Esophagus mucosa (tissue), 1 donor: ENCODE results near the gene NEDD4. TPM values are rescaled to one million over a fixed set of nuclear protein-coding genes. Genes with fewer than 3 reads are reported as not detected.
"Not testable (repeated sequence)": the region's sequence is repeated elsewhere in the genome, so short reads cannot be mapped to it uniquely, and the experiment has no call there.

Experiments
- ATAC-seq: fragments of 200-7000 bp; cut with Tn5 transposase; one replicate; pipeline ENCODE4 v1.9.1; 2020
- total RNA-seq: library from RNA; stranded (reverse); gene quantifications from one replicate; pipeline ENCODE4 v1.2.4, GENCODE V29; 2023
- donor health status: DM: yes; HTN: yes; CAD: no.

The NEDD4 gene
- total RNA-seq, 1 donor from 2014 or later, result 9.3 TPM

DNA sequence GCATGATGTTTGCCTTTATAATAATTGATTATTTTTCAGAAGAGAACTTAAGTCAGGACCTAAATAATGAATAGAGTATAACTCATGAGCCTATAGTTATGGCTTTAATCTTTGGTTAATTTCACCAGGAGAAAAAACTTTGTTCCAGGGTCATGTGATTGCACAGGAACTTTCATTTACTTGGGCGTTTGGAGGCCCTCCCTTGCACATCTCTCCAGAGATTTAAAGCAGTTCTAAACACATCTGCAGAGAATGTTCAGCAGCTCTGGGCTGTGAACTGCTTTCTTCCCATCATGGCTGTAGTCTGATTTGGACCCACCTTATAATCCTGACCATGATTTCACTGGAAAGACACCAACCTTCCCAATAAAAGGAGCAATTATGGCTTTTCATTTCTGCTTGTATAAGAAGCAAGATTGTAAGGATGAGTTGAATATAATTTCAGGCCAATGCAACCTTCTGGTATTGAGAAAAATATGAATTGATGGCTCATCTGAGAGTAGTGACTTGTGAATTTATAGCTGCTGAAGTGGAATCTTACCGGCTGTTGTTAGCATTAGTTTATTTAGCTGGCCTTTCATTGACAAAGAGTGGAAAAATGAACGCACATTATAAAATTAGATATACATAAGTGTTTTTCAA, 169.6 kb downstream of the NEDD4 start:
- no peak for ATAC-seq

DNA sequence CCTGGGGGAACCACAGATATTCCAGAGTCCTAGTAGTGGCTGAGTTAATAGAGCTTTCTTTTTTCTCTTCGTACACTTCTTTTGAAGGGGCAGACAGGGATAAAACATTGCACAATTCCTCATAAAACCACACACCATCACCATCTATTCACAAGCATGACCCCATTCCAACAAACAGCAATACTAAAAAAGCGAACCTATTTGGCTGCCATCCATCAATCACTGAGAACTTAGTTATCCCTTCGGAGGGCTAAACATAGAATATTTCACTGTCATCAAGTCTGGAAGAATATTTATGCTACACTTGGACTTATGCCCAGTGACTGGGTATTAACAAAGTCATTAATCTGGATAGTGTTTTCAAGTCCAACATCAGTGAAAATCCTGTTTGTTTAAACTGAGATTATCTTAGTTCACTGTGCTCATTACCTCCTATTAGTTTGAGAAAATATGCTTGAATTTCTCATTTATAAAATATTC, 170.2 kb downstream of the NEDD4 start:
- ATAC-seq, result no peak

DNA sequence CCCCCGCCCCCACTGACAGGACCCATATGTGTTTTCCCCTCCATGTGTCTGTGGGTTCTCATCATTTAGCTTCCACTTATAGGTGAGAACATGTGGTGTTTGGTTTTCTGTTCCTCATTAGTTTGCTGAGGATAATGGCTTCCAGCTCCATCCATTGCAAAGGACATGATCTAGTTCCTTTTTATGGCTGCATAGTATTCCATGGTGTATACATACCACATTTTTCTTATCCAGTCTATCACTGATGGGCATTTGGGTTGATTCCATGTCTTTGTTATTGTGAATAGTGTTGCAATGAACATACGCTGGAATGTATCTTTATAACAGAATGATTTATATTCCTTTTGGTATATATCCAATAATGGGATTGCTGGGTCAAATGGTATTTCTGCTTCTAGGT, 171.7 kb downstream of the NEDD4 start:
- not testable (repeated sequence) for ATAC-seq

DNA sequence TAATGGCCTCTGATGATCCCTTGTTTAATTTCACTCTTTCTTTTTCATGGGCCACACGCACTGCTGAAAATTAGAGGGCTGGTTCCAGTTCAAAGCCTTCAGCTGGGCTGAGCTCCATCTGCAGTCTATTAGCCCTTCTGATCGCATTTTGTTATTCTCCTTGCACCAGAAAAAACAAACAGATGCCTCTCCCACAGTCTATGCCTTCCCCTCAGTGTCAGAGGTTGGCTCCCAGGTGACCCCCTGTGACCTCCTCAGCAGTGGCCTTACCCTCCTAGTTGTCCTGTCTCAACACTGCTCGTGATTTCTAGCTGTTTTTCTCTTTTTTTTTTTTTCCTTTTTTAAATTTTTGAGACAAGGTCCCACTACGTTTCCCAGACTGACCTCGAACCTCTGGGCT, 173.4 kb downstream of the NEDD4 start:
- ATAC-seq, result no peak

DNA sequence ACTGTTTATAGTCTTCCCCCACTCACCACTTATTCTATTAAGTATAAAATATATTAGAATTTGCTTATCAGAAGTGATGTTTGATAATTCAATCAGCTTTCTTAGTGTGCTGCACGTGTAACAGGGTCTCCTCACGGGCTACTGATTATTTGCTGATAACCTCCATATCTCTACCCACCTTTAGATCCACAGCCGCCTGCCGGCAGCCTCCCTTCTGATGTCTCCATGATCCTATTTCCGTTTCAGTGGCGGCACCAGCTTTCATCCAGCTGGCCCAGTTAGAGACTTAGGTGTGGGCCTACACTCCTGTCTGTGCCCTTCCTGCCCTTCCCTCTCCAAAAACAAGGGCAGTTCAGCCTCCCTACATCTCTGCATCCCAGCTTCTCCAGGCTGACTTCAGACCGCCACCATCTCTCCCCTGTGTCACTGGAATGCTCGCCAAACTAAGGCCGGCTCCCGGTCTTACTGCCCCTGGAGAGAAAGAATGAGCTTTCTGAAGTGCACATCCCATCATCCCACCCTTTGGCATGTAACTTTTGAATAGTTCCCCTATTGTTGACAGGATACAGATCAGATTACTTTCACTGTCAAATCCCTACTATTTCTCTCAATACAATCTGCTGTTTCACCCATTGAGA, 173.9 kb downstream of the NEDD4 start:
- ATAC-seq, result no peak

DNA sequence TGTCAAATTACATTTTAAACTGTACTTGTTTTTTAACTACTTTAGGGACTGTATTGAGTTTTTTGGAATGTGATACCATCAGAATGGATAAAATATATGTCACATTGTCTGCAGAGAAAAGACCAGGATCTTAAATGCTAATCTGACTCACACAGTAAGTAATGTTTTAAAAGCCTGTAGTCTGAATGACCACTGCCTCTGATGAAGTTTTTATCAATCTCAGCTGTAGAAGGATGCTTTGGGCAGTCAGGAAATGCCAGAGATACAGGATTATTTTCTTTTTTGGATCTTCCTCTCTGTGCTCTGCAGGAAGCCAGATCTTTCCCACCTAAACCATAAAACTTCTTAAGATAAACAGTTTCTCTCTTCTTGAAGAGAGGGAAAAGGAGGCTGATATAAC, 177.4 kb downstream of the NEDD4 start:
- ATAC-seq, result no peak

DNA sequence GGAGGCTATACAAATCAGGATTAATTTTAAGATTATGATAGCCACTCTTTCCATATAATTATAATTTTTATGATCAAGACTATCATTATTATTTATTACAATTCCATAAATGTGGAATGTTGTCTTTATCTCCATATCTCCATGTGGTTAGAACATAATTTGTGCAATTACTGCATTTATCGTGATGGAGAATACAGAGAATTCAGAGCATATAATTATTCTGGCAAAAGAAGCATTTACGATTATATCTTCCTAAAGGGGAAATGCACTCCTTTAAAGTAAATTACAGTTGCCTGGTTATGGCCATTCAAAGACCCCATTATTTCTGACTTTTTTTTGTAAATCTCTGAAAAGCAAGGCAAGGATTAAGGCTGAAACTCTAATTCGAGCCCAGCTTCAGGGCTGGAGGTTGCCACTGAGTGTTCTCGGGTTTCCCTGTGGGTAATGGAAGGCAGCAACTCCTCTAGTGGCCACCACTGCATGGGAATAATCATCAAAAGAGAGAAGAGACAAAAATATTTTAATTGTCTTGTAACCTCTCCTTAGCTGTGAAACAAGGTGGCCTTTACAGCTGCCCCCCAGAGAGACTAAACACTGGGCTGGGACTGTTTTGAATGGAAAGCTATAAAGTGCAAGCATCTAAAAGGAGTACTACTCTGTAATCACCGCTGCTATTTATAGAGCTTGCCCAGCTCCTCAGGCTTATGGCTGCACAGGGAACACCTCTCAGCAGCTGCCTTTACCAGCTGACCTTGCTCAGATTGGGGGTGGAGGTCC, 190.6 kb downstream of the NEDD4 start:
- no peak for ATAC-seq

DNA sequence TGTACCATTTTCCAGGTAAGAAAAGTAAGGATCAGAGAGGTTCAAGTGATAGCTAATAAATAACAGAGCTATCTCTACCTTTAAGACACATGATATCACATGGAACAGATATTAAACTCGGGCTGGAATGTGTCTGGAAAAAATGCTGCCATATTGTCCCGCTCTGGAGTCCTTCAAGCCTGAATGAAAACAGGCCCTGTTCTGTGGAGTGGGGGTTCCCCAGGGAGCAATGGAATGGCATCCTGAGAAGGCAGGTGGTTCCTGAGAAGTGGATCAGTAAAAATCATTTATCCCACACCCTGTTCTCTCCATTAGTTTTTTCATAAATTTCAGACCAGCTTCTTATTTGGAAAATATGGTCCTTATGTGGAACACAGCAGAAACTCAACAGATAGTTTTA, 193.2 kb downstream of the NEDD4 start:
- no peak for ATAC-seq

DNA sequence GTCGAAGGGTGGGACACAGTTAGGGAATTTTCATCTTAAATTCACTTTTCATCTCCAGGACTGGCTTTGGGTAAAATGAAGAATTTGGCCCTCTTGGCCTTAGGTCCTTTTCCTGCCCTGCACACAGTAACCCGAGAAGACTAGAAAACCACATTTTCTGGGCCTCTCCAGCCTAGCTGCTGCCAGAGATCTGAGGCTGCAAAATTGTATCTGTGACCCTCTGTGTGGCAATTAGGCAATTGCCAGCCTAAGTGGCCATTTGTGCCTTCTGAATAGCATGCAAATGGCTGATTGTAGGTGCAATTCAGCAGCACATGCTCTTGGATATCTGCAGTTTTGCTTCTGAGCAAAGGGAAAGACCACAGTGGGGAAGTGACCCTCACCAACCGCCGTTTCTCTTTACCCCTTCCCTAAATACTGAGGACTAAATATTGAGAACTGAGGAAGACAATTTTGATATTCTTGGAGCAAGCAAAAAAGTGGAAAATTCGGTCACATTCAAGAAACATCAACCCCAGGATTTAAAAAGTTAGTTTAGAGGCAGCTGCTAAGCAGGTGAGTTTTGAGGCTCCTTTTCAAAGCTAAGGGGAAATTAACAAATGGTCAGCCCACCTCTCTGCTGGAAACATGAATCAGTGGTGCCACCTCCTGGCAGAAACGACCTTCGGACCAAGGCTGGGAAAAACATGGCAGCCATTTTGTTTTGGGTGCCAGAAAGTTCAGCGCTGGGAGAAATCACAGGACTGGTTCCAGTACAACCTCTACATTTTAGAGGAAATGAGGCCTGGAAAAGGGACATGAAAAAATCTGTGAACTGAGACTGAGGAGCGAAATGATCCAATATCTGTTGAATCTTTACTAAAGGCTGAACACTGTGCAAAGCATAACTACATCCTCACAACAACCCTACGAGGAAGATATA, 193.9 kb downstream of the NEDD4 start:
- ATAC-seq, result no peak

DNA sequence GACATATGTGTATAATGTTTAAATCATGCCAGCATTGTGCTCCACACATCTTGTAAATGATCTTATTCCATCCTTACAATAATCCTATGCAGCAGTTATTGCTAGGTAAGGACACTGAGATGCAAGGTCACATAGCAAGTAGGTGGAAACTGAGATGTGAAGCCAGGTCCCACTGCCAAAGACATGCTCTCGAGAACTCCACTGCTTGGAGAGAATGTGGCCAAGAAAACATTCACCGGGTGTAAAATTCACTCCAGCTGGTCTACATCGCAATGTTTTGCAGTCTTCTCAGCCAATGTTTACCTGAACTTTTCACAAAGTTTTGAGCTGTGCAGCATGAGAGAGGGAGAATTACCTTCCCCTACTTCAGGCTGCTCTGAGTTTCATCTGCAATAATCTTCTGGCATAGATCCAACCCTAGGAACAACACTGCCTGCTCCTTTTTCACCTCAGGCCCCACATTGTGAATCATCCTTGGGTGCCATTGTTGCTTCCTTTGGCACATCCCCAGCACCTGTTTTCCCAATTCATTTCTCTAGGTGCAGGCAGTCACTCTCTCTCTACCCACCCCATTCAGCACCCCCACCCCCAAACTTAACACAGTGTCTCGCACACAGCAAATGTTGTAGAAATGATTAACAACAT, 197.0 kb downstream of the NEDD4 start:
- no peak for ATAC-seq

DNA sequence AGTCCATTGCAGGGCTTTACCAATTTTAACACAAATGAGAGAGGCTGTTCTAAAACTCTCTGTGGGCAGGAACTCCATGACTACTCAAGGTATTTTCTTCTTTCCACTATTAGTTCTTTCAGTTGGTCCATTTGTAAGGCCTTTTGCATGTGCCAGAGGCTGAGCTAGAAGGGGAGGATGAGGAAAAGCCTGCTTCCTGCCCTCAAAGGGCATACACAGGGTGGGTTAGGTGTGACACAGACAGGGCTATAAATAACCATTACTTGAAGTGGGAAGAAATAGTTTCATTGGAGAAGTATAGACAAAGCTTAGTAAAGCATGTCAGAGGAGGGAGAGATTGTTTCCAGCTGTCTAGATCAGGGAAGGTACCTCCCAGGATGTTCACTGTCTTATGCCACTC, 198.4 kb downstream of the NEDD4 start:
- ATAC-seq, result no peak

DNA sequence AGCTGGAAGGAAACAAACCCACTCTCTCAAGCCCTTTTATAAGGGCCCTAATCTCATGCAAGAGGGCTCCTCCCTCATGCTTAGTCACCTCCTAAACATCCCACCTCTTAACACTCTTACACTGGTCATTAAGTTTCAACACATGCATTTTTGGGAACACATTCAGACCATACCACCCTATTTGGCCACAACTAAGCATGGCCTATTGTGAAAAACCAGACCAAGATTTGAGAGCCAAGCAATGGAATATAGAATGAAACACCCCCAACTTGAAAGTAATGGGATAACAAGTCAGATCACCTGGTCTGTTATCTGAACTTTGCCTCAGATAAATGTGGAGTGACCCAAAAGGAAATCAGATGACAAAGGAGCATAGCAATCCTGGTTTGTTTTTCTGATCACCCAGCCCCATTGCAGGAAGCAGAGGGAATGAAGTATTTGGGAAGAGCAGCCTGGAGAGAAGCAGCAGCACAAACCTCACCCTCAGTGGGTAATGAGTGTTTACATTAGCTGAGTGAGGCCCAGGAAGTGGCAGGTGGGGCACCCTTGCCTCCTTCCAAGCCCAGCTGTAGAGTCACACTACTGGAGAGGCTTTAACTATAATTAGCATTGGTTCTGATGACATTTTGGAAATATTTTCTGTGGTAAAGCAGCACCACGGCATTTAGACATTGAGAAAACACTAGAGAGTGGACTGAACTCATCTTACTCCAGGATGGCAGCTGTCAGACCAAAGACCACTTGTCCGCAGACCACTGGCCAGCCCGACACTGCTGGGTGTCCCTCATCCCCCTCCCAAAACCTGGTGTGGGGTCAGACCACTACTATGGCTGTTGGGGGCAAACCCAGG, 201.6 kb downstream of the NEDD4 start:
- ATAC-seq, result no peak

DNA sequence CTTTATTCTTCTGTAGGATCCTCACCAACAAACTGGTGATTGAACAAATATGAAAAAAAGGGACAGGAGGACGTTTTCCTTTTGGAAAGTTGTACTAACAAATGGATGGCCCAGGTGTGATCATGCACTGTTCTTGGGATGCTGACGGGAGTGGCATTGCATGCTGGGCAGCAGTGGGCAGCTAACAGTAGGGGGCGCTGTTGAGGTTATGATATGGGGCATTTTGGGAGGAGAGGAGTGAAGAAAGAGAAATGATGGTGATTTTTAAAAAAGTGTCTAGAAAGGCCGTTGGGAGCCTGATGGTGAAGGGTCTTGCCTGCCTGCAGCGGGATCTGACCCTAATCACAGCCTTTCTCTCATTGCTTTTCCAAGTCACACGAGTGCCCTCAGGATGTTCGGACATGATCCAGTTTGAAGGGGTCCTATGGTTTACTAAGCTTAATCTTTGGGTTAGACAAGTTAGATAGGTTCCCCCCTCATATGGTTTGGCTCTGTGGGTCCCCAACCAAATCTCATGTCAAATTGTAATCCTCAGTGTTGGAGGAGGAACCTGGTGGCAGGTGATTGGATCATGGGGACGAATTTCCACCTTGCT, 204.2 kb downstream of the NEDD4 start:
- no peak for ATAC-seq

DNA sequence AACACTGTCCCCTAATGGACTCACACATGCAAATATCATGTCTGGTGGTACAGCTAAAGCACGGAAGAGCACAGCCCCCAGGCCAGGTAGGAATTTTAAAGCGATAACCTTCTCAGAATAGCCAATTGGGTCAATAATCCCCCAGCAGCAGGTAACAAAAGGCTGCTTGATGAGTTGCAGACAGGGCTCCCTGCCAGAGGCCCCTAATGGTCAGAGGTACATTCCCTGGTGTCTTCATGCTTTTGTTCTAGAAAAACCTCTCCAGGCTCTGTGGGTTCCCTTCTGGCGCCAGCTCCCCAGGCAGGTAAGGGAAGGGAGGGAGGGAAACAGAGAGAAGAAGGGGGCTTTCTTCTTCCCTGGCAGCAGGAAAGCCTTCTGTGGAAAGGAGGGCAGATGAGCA, 207.1 kb downstream of the NEDD4 start:
- ATAC-seq, result no peak

DNA sequence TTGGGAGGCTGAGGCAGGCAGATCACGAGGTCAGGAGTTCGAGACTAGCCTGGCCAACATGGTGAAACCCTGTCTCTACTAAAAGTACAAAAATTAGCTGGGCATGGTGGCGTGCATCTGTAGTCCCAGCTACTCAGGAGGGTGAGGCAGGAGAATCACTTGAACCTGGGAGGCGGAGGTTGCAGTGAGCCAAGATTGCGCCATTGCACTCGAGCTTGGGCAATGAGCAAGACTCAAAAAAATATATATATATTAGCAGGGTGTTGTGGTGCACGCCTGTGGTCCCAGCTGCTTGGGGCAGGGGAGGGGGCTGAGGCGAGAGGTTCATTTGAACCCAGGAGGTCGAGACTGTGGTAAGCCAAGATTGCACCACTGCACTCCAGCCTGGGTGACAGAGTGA, 207.8 kb downstream of the NEDD4 start:
- ATAC-seq, result not testable (repeated sequence)

DNA sequence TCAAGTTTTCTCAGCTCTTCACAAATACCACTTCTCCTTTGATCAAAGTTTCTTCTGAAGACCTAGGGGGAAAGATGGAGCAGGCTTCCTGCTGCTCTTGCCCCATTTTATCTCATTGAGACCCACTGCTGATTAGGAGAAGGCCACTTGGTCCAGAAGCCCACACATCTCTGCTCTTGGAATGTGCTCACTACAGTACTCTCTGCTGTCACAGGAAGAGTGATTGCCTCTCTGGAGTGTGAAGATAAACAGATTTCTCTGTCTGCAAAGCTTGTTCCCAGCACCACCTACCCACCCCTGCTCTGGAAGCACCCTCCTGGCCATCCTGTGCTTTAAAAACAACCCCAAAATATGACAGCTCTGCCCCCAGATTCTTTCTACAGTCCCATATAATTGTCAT, 209.1 kb downstream of the NEDD4 start:
- no peak for ATAC-seq

DNA sequence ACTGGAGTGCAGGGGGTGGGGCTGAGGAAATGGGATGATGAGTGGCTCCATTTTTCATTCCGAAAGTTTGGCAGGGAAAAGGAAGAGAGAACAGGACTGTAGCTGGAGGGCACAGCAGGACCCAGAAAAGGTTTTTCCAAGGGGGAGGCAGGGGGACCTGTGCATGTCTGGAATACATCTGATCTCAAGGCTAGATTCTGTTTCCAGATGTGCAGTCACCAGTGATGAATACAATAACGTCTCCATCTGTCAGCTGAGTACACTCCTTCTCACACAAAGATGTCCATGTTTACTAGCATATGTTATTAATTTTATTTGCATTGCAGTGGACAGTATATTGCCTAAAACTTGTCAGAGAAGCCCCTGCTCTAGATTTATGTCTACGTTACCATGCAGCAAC, 210.5 kb downstream of the NEDD4 start:
- ATAC-seq, result no peak

DNA sequence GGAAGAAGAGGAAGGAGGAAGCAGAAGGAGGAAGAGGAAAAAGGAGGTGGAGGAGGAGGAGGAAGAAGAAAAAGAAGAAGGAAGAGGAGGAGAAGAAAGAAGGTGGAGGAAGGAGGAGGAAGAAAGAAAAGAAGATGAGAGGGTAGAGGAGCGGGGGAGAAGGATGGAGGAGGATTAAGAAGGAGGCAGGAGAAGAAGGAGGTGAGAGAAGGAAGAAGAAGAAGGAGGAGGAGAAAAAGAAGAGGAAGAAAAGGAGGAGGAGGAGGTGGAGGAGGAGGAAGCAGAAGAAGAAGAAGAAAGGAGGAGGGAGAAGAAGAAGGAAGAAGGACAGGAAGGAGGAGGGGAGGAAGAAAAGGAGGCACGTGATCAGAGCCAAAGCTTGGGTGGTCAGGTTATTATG, 213.1 kb downstream of the NEDD4 start:
- no peak for ATAC-seq

DNA sequence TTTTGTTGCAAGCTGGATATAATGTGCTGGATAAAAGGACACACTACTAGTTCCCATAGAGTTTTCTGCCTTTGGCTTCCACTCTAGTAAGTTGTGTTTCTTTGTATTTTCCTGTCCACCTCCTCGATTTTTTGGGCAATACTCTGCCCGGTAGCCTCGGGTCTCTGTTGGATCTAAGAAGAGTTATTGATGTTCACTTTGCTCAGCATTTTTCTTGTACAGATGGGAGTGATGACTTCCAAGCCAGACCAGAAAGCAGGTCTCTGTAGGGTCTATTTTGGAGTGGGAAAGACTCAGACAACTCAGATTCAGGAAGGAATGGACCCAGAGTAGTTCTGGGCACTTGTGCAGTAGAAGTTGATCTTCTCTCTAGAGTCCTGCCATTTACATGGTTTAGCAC, 214.5 kb downstream of the NEDD4 start:
- ATAC-seq, result no peak
